ENCODE data around the gene SMIM43. TPM values are rescaled to one million over a fixed set of nuclear protein-coding genes. Genes with fewer than 3 reads are reported as not detected.

The SMIM43 gene
- polyA plus RNA-seq, 1 of the 3 experiments (the other 2 are of a cell fraction): 37.2 TPM

- Histone ChIP-seq H2AFZ (ENCODE audit: low read depth) (no peak overlapping the region; the same call in 1 of the 2 replicates), H3K27ac (ENCODE audit: low read depth in 2 of 2, low read length in 1 of 2) (no peak overlapping the region), H3K36me3 (replicated peaks in 1 of 2; ENCODE audit: control insufficient read depth in 1 of 2, insufficient read depth in 2 of 2, low read length in 1 of 2) (no peaks in the 10 kb centered on the region), H3K9me2 (no peaks in the 10 kb centered on the region), H3K4me1 (ENCODE audit: control insufficient read depth in 1 of 2, insufficient read depth in 2 of 2, low read depth in 1 of 2, low read length in 1 of 2) (no peaks in the 10 kb centered on the region), H3K9me3 (no peaks in the 10 kb centered on the region), H3F3A (replicated peaks; ENCODE audit: insufficient read depth) (no peaks in the 10 kb centered on the region), H3K4me3 (ENCODE audit: low read depth in 2 of 2, low read length in 1 of 2) (no peak overlapping the region), H3K79me2 (ENCODE audit: insufficient read depth) (no peaks in the 10 kb centered on the region), H4K20me1 (ENCODE audit: insufficient read depth) (no peaks in the 10 kb centered on the region), H3K9ac (no peak overlapping the region), H3K4me2 (no peak overlapping the region), H3K27me3 (ENCODE audit: insufficient read depth) (no peaks in the 10 kb centered on the region)
- ChIA-PET CTCF (no interaction called here), POLR2A (no interaction called here)
- 41% methylated on average over 4 of the region's 4 CpGs for WGBS (ENCODE audit: low lambda C conversion rate)
- TF ChIP-seq GABPA (IDR thresholded peaks at IDR 0.05; ENCODE audit: low read depth) (no peak), MAX (IDR thresholded peaks at IDR 0.05; ENCODE audit: low read depth) (no peak), MEF2A (IDR thresholded peaks at IDR 0.05; ENCODE audit: borderline replicate concordance, low read depth) (no peak), REST (IDR thresholded peaks at IDR 0.05; ENCODE audit: low read depth, low read length) (no peak), FOXJ3 (CRISPR knock-in tag; IDR thresholded peaks at IDR 0.05) (no peak), PBX3 (IDR thresholded peaks at IDR 0.05) (no peak), YY1 (IDR thresholded peaks at IDR 0.05; ENCODE audit: low read depth) (no peak), NFIC (IDR thresholded peaks at IDR 0.05; ENCODE audit: borderline replicate concordance) (no peak), RFX5 (IDR thresholded peaks at IDR 0.05; ENCODE audit: low read length) (no peak), MXI1 (IDR thresholded peaks at IDR 0.05; ENCODE audit: low read depth, low read length) (no peak), SMC3 (IDR thresholded peaks at IDR 0.05; ENCODE audit: low read depth, low read length) (no peak), ELF1 (IDR thresholded peaks at IDR 0.05) (no peak)
- no peak for DNase-seq
Measured at GRCh38 chr4:121749225-121749624, 15.7 kb downstream of the SMIM43 start.

GRCh38 chr4:121742794-121743193, 22.2 kb downstream of the SMIM43 start:
- no peaks in the 10 kb centered on the region for H3K27me3 ChIP-seq (ENCODE audit: insufficient read depth)
- H3F3A ChIP-seq (replicated peaks; ENCODE audit: insufficient read depth): no peaks in the 10 kb centered on the region
- H3K4me2 ChIP-seq: no peak overlapping the region
- H3K9ac ChIP-seq: no peak overlapping the region
- no peaks in the 10 kb centered on the region for H3K9me2 ChIP-seq
- H4K20me1 ChIP-seq (ENCODE audit: insufficient read depth): no peaks in the 10 kb centered on the region
- no peaks in the 10 kb centered on the region for H3K79me2 ChIP-seq (ENCODE audit: insufficient read depth)
- H3K4me1 ChIP-seq (ENCODE audit: control insufficient read depth in 1 of 2, insufficient read depth in 2 of 2, low read depth in 1 of 2, low read length in 1 of 2): peaks cover 0 to 2% of the 10 kb centered on the region in 2 experiments; a peak in 2 of 4 replicates
- CTCF ChIA-PET: interaction anchor here (1.0 to 1.2 kb wide), 2 partner anchors 8 to 372 kb away, joined by 3 to 4 read pairs; no protein-coding TSS in a partner anchor
- H3K9me3 ChIP-seq: no peaks in the 10 kb centered on the region
- no peak overlapping the region for H2AFZ ChIP-seq (ENCODE audit: low read depth)
- no peak overlapping the region for H3K4me3 ChIP-seq (ENCODE audit: low read depth in 2 of 2, low read length in 1 of 2)
- H3K36me3 ChIP-seq (replicated peaks in 1 of 2; ENCODE audit: control insufficient read depth in 1 of 2, insufficient read depth in 2 of 2, low read length in 1 of 2): no peaks in the 10 kb centered on the region
- POLR2A ChIA-PET: no interaction called here
- no peak for DNase-seq
- WGBS (ENCODE audit: low lambda C conversion rate): 46% methylated on average over 3 of the region's 3 CpGs
- H3K27ac ChIP-seq (ENCODE audit: low read depth in 2 of 2, low read length in 1 of 2): no peak overlapping the region
- TF ChIP-seq TAF1 (IDR thresholded peaks at IDR 0.05; ENCODE audit: borderline replicate concordance, low read depth, low read length) (no peak), ELF1 (IDR thresholded peaks at IDR 0.05) (no peak), FOSL2 (IDR thresholded peaks at IDR 0.05; ENCODE audit: borderline replicate concordance, low read depth) (no peak), SMC3 (IDR thresholded peaks at IDR 0.05; ENCODE audit: low read depth, low read length) (no peak), MXI1 (IDR thresholded peaks at IDR 0.05; ENCODE audit: low read depth, low read length) (no peak), EP300 (IDR thresholded peaks at IDR 0.05; ENCODE audit: borderline replicate concordance in 1 of 2, low read depth in 1 of 2, low read length in 1 of 2) (no peak), REST (IDR thresholded peaks at IDR 0.05; ENCODE audit: low read depth, low read length) (no peak), GATA2 (CRISPR knock-in tag; IDR thresholded peaks at IDR 0.05) (no peak), TCF12 (IDR thresholded peaks at IDR 0.05) (no peak), GABPA (IDR thresholded peaks at IDR 0.05; ENCODE audit: low read depth) (no peak), TEAD4 (IDR thresholded peaks at IDR 0.05; ENCODE audit: borderline replicate concordance, insufficient read depth) (no peak), RCOR1 (IDR thresholded peaks at IDR 0.05; ENCODE audit: low read length) (no peak), USF1 (IDR thresholded peaks at IDR 0.05; ENCODE audit: borderline replicate concordance, low read depth) (no peak)

All from SK-N-SH (cell line).